WTC11 (cell line): Measurements from ENCODE around the gene TXNDC5.

Source experiments
- ETV6 ChIP-seq: sonication (generic); formaldehyde crosslinking; IDR thresholded peaks from 2 replicates; pipeline ENCODE4 v1.8.1; 2022; ENCODE audit warnings: mild to moderate bottlenecking, missing genetic modification reagents
- JUN ChIP-seq: sonication (generic); formaldehyde crosslinking; IDR thresholded peaks from 2 replicates; pipeline ENCODE4 v1.8.0; 2023; ENCODE audit warnings: mild to moderate bottlenecking, missing genetic modification reagents
- NR2C2 ChIP-seq: sonication (generic); formaldehyde crosslinking; IDR thresholded peaks from 2 replicates; pipeline ENCODE4 v1.8.0; 2022; ENCODE audit warnings: mild to moderate bottlenecking, missing genetic modification reagents
- SP1 ChIP-seq: sonication (generic); formaldehyde crosslinking; conservative IDR thresholded peaks from 2 replicates; pipeline ENCODE4 v1.8.1; 2022; ENCODE audit warnings: missing genetic modification reagents
- TP53 ChIP-seq: sonication (generic); formaldehyde crosslinking; IDR thresholded peaks from 2 replicates; pipeline ENCODE4 v1.8.1; 2023; ENCODE audit warnings: mild to moderate bottlenecking, missing genetic modification reagents
- TF ChIP-seq, protein P1 (sequence below): fragments of 200-600 bp; IDR thresholded peaks from 2 replicates; pipeline ENCODE4 v1.8.0; 2022; ENCODE audit warnings: antibody characterized with exemption
- TF ChIP-seq, protein P2 (sequence below): sonication (generic); formaldehyde crosslinking; conservative IDR thresholded peaks from 2 replicates; pipeline ENCODE4 v1.8.1; 2022; ENCODE audit warnings: mild to moderate bottlenecking, missing genetic modification reagents
- TF ChIP-seq, protein P3 (sequence below): sonication (generic); formaldehyde crosslinking; IDR thresholded peaks from 2 replicates; pipeline ENCODE4 v1.8.1; 2023; ENCODE audit warnings: mild to moderate bottlenecking, missing genetic modification reagents, moderate library complexity
- TF ChIP-seq, protein P4 (sequence below): sonication (generic); formaldehyde crosslinking; IDR thresholded peaks from 2 replicates; pipeline ENCODE4 v1.8.0; 2022; ENCODE audit warnings: mild to moderate bottlenecking, missing genetic modification reagents
- TF ChIP-seq, protein P5 (sequence below): sonication (generic); formaldehyde crosslinking; IDR thresholded peaks from 2 replicates; pipeline ENCODE4 v1.8.1; 2023; ENCODE audit warnings: mild to moderate bottlenecking, missing genetic modification reagents
- TF ChIP-seq, protein P6 (sequence below): sonication (generic); formaldehyde crosslinking; IDR thresholded peaks from 2 replicates; pipeline ENCODE4 v1.8.1; 2023; ENCODE audit warnings: mild to moderate bottlenecking, missing genetic modification reagents, borderline replicate concordance
- TF ChIP-seq, protein P7 (sequence below): sonication (generic); formaldehyde crosslinking; IDR thresholded peaks from 2 replicates; pipeline ENCODE4 v1.8.0; 2023; ENCODE audit warnings: missing genetic modification reagents, mild to moderate bottlenecking, borderline replicate concordance

DNA sequence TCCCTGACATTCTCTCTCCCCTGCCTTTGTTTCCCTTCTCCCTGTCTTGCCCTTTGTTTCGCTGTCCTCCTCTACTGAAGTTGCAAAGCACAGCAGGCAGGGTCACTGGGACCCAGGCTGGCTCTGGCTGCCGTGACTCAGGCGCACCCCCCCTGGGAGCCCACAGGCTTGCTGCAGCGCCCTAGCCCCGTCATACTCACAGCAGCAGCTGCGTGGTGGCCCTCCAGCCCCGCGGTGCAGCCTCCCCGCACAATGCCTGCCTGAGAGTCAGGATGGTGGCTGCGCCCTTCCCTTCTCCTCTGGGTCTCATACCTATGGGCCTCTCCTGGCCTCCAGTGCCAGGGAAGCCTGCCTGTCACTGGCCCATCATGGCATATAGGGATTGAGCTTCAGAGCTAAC, 41.7 kb downstream of the TXNDC5 start:
- TF ChIP-seq, protein P1, sequence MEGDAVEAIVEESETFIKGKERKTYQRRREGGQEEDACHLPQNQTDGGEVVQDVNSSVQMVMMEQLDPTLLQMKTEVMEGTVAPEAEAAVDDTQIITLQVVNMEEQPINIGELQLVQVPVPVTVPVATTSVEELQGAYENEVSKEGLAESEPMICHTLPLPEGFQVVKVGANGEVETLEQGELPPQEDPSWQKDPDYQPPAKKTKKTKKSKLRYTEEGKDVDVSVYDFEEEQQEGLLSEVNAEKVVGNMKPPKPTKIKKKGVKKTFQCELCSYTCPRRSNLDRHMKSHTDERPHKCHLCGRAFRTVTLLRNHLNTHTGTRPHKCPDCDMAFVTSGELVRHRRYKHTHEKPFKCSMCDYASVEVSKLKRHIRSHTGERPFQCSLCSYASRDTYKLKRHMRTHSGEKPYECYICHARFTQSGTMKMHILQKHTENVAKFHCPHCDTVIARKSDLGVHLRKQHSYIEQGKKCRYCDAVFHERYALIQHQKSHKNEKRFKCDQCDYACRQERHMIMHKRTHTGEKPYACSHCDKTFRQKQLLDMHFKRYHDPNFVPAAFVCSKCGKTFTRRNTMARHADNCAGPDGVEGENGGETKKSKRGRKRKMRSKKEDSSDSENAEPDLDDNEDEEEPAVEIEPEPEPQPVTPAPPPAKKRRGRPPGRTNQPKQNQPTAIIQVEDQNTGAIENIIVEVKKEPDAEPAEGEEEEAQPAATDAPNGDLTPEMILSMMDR: no peak
- TF ChIP-seq, protein P2, sequence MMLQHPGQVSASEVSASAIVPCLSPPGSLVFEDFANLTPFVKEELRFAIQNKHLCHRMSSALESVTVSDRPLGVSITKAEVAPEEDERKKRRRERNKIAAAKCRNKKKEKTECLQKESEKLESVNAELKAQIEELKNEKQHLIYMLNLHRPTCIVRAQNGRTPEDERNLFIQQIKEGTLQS (CRISPR knock-in tag): no peak
- no peak for TF ChIP-seq NR2C2 (CRISPR knock-in tag)
- TF ChIP-seq, protein P3, sequence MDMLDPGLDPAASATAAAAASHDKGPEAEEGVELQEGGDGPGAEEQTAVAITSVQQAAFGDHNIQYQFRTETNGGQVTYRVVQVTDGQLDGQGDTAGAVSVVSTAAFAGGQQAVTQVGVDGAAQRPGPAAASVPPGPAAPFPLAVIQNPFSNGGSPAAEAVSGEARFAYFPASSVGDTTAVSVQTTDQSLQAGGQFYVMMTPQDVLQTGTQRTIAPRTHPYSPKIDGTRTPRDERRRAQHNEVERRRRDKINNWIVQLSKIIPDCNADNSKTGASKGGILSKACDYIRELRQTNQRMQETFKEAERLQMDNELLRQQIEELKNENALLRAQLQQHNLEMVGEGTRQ (CRISPR knock-in tag): no peak
- no peak for TF ChIP-seq ETV6 (CRISPR knock-in tag)
- TF ChIP-seq SP1 (CRISPR knock-in tag): no peak
- TF ChIP-seq, protein P4, sequence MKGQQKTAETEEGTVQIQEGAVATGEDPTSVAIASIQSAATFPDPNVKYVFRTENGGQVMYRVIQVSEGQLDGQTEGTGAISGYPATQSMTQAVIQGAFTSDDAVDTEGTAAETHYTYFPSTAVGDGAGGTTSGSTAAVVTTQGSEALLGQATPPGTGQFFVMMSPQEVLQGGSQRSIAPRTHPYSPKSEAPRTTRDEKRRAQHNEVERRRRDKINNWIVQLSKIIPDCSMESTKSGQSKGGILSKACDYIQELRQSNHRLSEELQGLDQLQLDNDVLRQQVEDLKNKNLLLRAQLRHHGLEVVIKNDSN (CRISPR knock-in tag): no peak
- TF ChIP-seq, protein P5, sequence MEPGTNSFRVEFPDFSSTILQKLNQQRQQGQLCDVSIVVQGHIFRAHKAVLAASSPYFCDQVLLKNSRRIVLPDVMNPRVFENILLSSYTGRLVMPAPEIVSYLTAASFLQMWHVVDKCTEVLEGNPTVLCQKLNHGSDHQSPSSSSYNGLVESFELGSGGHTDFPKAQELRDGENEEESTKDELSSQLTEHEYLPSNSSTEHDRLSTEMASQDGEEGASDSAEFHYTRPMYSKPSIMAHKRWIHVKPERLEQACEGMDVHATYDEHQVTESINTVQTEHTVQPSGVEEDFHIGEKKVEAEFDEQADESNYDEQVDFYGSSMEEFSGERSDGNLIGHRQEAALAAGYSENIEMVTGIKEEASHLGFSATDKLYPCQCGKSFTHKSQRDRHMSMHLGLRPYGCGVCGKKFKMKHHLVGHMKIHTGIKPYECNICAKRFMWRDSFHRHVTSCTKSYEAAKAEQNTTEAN (CRISPR knock-in tag): no peak
- TF ChIP-seq, protein P6, sequence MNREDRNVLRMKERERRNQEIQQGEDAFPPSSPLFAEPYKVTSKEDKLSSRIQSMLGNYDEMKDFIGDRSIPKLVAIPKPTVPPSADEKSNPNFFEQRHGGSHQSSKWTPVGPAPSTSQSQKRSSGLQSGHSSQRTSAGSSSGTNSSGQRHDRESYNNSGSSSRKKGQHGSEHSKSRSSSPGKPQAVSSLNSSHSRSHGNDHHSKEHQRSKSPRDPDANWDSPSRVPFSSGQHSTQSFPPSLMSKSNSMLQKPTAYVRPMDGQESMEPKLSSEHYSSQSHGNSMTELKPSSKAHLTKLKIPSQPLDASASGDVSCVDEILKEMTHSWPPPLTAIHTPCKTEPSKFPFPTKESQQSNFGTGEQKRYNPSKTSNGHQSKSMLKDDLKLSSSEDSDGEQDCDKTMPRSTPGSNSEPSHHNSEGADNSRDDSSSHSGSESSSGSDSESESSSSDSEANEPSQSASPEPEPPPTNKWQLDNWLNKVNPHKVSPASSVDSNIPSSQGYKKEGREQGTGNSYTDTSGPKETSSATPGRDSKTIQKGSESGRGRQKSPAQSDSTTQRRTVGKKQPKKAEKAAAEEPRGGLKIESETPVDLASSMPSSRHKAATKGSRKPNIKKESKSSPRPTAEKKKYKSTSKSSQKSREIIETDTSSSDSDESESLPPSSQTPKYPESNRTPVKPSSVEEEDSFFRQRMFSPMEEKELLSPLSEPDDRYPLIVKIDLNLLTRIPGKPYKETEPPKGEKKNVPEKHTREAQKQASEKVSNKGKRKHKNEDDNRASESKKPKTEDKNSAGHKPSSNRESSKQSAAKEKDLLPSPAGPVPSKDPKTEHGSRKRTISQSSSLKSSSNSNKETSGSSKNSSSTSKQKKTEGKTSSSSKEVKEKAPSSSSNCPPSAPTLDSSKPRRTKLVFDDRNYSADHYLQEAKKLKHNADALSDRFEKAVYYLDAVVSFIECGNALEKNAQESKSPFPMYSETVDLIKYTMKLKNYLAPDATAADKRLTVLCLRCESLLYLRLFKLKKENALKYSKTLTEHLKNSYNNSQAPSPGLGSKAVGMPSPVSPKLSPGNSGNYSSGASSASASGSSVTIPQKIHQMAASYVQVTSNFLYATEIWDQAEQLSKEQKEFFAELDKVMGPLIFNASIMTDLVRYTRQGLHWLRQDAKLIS: no peak
- TF ChIP-seq, protein P7, sequence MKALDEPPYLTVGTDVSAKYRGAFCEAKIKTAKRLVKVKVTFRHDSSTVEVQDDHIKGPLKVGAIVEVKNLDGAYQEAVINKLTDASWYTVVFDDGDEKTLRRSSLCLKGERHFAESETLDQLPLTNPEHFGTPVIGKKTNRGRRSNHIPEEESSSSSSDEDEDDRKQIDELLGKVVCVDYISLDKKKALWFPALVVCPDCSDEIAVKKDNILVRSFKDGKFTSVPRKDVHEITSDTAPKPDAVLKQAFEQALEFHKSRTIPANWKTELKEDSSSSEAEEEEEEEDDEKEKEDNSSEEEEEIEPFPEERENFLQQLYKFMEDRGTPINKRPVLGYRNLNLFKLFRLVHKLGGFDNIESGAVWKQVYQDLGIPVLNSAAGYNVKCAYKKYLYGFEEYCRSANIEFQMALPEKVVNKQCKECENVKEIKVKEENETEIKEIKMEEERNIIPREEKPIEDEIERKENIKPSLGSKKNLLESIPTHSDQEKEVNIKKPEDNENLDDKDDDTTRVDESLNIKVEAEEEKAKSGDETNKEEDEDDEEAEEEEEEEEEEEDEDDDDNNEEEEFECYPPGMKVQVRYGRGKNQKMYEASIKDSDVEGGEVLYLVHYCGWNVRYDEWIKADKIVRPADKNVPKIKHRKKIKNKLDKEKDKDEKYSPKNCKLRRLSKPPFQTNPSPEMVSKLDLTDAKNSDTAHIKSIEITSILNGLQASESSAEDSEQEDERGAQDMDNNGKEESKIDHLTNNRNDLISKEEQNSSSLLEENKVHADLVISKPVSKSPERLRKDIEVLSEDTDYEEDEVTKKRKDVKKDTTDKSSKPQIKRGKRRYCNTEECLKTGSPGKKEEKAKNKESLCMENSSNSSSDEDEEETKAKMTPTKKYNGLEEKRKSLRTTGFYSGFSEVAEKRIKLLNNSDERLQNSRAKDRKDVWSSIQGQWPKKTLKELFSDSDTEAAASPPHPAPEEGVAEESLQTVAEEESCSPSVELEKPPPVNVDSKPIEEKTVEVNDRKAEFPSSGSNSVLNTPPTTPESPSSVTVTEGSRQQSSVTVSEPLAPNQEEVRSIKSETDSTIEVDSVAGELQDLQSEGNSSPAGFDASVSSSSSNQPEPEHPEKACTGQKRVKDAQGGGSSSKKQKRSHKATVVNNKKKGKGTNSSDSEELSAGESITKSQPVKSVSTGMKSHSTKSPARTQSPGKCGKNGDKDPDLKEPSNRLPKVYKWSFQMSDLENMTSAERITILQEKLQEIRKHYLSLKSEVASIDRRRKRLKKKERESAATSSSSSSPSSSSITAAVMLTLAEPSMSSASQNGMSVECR (CRISPR knock-in tag): no peak
- no peak for TF ChIP-seq JUN (CRISPR knock-in tag)
- no peak for TF ChIP-seq TP53
